Caki2 (cell line): Measurements from ENCODE around the gene PKD1. TPM values are rescaled to one million over a fixed set of nuclear protein-coding genes. Genes with fewer than 3 reads are reported as not detected.
"Not testable (repeated sequence)": the region's sequence is repeated elsewhere in the genome, so short reads cannot be mapped to it uniquely, and the experiment has no call there.

Source experiments
- DNase-seq: peaks from one replicate; pipeline ENCODE4 v3.0.0-alpha.2; 2015; ENCODE audit warnings: low read depth
- in situ Hi-C: cut with HindIII; loops from 2 replicates; pipeline ENCODE4 v1.10.0; 2016; ENCODE audit warnings: low sequenced_read_pairs, low pct_unique_long_range_greater_than_20kb, mixed read lengths
- total RNA-seq: library from RNA; depleted of rRNA; stranded (reverse); fragments of >200 nt; shearing (Covaris generic); gene quantifications from 2 replicates; pipeline ENCODE4 v1.2.3, GENCODE V29; 2014; ENCODE audit warnings: low replicate concordance

PKD1 gene
- total RNA-seq, 1 experiment from 2014 or later: 84.9 TPM

DNA sequence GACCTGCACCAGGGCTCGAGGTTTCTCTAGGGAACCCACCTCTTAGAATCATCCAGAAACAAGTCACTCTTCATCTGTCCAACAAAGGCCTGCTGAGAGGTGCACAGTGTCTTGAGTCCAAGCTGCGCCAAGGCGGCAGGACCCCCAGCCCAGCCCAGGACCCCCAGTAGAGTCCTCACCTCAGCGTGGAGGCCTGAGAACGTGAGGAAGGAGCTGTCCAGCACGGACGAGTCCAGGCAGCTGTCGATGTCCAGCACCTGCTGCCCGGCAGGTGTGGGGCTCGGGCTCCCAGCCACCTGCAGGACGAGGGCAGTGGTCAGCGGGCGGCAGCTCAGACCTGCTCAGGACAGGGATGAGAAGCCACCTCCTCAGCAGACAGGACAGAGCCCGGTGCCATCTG lies 38.0 kb downstream of the PKD1 start:
- DNase-seq, in situ Hi-C loops: not testable (repeated sequence)

- in situ Hi-C loops: no loop called here
- peak; percentile 98 for DNase-seq
Measured at GRCh38 chr16:2096853-2097595, 38.7 kb downstream of the PKD1 start.

DNA sequence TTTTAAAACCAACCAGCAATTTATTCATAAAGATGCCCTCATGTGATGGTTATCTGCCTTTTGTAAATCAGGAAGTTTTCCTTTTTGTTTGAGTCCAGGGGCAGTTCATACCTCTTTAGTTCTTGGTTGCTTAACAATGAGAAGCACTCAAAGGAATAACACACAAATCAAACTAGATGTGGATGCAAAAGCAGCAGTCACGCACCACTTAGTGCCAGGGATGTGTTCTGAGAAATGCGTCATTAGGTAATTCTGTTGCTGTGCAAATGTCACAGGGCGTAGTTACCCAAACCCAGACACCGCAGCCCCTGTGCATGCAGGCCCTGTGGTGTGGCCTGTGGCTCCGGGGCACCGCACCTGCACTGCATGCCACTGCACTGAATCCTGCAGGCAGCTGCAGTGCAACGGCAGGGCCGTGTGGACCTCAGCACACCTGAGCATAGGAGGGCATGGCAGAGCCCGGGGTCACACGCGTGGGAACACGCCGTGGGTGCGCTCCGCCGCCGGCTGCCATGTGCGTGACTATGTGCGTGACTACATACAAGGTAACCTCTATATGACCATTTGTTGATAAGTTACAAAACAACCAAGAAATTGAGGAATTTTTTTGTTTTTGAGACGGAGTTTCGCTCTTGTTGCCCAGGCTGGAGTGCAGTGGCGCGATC lies 39.6 kb downstream of the PKD1 start:
- in situ Hi-C loops: no loop called here

DNA sequence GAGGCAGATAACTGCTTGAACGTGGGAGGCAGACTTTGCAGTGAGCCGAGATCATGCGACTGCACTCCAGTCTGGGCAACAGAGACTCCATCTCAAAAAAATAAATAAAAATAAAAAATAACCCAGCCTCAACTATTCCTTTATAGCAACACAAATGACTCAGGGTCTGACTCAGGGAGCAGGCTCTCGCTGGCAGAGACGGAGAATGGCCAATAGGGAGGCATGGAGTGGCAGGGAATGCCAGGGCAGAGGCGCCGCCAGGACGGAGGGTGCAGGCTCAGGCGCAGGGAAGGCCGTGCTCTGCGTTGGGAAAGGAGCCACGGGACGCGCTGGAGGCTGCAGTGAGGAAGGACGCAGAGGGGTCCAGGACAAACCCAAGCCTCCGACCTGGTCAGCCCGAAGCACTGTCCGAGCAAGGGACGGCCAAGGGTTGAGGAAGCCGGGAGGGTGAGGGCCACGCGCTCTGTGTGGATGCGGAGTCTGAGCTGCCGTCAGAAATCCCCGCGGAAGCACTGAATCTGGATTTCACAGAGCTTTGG lies 40.3 kb downstream of the PKD1 start:
- peak; percentile 86 for DNase-seq
- in situ Hi-C loops: no loop called here

More for the DNA sequence above, 39.6 kb downstream of the PKD1 start:
- DNase-seq: peak; percentile 98

DNA sequence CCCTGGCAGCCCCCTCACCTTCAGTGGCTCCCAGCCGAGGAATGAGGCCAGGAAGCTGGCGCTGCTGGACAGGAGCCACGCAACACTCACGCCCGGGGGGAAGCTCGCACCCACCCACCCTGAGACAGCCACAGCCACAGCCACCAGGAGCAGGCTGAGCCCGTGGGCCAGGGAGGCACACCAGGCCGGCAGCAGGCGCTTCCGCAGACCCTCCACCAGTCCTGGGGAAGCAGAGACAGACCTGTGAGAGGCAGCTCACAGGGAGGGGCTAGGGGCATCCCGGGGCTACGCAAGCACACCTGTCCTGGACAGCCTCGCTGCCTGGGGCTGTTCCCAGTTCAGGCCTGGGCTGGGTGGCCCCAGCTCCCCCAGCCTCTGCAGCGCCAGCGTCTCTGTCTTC lies 41.9 kb downstream of the PKD1 start:
- in situ Hi-C loops: no loop called here
- no peak for DNase-seq

- DNase-seq: peak; percentile 28
- in situ Hi-C loops: no loop called here
Measured at GRCh38 chr16:2092866-2093265, 42.8 kb downstream of the PKD1 start.

- peak; percentile 32 for DNase-seq
- in situ Hi-C loops: no loop called here
Measured at GRCh38 chr16:2092256-2092620, 43.5 kb downstream of the PKD1 start.

- DNase-seq: no peak
- in situ Hi-C loops: no loop called here
Measured at GRCh38 chr16:2091547-2092255, 44.0 kb downstream of the PKD1 start.

- in situ Hi-C loops: no loop called here
- peak; percentile 92 for DNase-seq
Measured at GRCh38 chr16:2090777-2091546, 44.7 kb downstream of the PKD1 start.

GRCh38 chr16:2090481-2090776 lies 45.3 kb downstream of the PKD1 start:
- DNase-seq: no peak
- in situ Hi-C loops: no loop called here

- no peak for DNase-seq
- in situ Hi-C loops: no loop called here
Measured at GRCh38 chr16:2089706-2090480, 45.8 kb downstream of the PKD1 start.

DNA sequence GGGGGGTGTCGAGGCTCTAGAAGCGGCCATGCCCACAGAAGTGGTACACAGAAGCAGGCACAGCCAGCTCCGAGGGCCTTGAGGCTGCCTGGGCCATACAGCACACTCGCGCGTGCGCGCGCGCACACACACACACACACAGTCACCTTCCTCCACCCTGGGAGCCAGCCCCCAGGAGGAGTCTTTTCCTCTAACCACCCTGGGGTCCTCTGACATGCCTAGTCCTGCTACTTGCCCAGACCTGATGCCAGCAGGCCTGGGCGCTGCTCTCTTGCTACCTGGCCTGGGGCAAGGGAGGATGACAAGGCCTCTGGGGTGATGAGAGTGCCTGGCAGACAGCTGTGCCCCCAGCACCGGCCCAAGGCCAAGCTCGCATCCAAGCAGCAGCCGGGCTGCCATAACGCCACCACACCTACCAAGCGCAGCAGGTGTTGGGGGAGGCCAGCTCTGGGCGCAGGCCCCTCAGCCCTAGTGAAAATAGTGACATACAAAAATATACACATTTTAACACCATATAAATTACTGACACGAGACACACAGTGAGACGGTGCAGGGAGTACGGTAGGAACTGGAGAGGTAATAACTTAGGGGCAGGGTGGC lies 46.8 kb downstream of the PKD1 start:
- DNase-seq: no peak
- in situ Hi-C loops: no loop called here

DNA sequence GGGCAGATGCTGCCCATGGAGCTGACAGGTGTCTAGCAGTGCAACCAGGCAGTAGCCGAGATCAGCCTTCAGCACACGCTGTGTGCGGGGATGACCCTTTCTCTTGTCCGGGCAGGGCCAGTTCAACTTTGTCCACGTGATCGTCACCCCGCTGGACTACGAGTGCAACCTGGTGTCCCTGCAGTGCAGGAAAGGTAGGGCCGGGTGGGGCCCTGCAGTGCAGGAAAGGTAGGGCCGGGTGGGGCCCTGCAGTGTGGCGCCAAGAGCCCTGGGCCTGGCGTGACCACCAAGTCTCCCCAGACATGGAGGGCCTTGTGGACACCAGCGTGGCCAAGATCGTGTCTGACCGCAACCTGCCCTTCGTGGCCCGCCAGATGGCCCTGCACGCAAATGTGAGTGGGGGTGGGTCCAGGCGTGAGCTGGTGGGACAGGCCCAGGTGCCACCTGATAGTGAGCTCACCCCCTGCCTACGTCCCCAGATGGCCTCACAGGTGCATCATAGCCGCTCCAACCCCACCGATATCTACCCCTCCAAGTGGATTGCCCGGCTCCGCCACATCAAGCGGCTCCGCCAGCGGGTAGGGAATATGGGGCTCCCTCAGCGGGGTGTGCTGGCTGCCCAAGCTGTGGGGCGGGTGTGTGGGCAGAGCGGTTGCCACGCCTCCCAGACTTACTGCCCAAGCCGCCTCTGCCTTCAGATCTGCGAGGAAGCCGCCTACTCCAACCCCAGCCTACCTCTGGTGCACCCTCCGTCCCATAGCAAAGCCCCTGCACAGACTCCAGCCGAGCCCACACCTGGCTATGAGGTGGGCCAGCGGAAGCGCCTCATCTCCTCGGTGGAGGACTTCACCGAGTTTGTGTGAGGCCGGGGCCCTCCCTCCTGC lies 47.7 kb downstream of the PKD1 start:
- in situ Hi-C loops: no loop called here
- no peak for DNase-seq

DNA sequence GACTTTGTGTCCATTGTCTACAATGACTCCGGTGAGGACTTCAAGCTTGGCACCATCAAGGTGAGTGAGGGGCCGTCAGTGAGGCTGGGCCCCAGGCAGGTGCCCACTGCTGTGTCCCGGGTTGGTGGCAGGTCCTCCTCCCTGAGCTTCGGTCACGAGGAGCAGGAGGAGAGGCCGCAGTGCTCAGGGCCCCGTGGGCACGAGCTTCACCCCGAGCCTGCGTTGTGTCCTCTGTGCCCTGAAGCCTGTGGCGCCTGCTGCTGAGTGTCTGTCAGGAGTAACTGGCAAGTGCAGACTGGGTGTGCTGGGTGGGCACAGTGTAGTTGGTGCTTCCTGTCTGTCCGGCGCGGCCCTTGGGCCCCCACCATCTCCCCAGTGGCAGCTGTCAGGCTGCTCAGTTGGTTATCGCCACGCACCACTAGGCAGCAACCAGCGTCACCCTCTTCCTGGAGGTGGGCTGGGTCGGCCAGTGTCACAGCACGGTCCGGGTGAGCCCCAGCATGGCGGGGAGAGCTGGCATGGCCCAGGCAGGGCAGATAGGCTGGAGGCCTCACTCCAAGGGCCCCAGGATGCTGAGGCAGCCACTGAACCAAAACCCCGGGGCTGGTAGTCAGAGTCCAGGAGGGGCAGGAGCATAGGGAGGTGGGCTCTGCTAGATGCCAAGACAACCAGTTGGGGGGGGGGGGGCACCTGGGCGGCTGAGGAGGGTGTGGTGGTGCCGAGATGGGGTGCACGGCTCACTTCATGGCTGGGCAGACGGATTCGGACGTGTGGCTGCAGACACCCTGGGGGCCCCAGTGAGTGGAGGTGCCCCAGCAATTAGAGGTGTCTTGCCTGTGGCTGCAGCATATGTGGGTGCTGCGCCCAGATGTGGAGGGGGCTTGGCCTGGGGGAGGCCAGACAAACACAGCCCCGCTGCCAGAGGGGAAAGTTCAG lies 48.6 kb downstream of the PKD1 start:
- no peak for DNase-seq
- in situ Hi-C loops: no loop called here

DNA sequence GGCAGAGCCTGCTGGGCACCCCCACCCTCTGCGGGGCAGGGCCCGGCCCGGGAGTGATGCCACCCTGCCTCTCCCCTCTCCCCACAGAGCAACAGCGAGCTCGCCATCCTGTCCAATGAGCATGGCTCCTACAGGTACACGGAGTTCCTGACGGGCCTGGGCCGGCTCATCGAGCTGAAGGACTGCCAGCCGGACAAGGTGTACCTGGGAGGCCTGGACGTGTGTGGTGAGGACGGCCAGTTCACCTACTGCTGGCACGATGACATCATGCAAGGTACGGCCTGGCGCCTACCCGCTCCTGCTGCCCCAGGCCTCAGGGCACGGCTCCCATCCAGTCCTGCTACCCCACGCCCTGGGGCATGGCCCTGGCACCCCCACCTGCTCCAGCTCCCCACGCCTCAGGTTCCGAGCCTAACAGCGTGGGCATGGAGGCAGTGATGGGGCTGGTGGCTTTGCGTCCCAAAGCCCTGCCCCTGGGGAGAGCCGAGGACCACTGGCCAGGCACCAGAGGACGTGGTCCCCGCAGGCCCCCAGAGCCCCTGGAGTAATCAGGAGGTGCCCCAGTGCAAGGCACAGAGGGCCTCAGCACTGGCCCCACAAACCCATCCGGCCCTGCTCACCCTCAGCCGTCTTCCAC lies 49.5 kb downstream of the PKD1 start:
- in situ Hi-C loops: no loop called here

More for the DNA sequence above, 49.5 kb downstream of the PKD1 start:
- no peak for DNase-seq
